GM21515 (cell line): Measurements from ENCODE around the gene ALKBH6.

Experiments
- ATAC-seq: cut with Tn5 transposase; IDR thresholded peaks from one replicate; pipeline ENCODE4 v1.9.1; 2021; ENCODE audit not compliant: unreplicated experiment

ALKBH6 gene

DNA sequence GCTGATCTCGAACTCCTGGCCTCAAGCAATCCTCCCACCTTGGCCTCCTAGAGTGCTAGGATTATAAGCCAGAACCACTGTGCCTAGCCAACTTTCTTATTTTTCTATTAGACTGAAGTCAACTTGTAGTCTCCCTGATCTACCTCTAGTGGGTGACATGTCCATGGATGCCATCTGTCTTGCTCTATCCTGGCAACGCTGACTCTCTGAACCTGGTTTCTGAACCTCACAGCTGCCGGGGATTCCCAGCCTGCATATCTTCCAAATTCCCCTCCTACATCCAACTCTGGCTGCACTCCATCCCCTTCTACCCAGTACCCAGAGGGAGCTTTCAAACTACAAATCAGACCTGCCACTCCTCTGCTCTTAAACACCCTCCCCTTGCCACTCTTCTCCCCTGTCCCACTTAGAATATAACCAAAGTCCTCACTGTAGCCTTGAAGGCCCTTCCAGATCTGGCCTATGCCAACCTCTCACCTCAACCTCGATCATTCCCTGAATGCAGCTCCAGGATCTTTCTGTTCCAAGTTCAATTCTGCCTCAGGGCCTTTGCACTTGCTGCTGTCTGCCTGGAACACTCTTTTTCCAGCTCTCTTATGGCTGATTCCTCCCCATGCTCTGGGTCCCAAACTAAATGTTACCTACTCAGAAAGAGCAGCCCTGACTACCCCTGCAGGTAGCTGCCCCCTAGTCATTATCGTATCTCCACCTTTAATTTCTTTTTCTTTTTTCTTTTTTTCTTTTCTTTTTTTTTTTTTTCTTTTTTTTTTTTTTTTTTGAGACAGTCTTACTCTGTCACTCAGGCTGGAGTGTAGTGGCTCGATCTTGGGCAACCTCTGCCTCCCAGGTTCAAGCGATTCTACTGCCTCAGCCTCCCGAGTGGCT lies 16.5 kb upstream of the ALKBH6 start:
- ATAC-seq, result no peak

GRCh38 chr19:36028313-36029041 lies 14.5 kb upstream of the ALKBH6 start:
- no peak for ATAC-seq

GRCh38 chr19:36027696-36028095 lies 13.7 kb upstream of the ALKBH6 start:
- ATAC-seq, result no peak

DNA sequence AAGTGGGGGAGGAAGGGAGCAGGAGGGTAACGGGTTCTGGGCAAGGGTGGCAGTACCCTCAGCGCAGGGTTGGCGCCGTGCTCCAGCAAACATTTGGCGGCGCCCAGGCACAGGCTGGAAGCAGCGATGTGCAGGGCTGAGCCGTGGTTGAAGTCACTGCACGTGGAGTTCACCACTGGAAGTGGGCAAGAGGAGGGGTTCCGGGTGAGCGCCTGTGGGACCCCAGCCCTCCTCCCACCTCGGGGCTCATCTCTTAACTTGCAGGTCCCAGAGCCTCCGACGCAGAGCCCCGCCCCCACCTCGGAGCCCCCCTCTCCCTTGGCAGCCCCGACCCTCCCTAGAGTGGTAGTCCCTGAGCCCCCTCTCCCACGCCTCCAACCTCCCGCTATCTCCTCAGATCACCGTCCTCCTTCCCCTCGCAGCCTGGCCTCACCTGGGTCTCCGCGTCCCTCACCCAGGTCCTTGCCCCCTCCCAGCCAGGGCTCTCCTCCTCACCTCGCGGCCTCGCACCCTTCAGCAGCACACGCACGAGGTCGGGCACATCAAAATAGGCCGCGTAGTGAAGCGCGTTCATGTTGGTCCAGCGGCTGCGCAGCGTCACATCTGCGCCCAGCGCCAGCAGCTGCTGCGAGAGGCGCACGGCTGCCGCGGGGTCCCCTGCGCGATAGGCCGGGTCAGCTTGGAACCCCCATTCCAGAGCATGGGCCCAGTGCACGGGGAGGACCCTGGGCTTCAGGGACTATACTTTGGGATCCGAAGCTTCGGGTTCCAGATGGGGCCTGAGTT lies 12.3 kb upstream of the ALKBH6 start:
- no peak for ATAC-seq

DNA sequence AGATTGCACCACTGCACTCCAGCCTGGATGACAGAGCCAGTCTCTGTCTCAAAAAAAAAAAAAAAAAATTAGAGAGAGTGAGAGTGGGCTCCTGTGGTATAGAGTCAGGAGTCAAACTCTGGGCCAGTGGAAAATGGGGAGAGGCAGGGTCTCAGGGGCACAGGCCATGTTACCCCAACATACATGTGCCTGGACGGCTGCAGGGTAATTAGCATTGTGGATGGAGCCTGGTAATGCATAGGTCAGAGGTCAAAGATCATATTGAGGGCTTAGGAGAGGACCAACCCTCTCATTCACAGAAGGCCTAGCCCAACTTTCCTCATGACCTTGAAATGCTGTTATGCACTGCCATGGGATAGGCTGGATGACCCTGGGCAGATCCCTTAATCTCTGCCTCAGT lies 11.5 kb upstream of the ALKBH6 start:
- ATAC-seq, result no peak

DNA sequence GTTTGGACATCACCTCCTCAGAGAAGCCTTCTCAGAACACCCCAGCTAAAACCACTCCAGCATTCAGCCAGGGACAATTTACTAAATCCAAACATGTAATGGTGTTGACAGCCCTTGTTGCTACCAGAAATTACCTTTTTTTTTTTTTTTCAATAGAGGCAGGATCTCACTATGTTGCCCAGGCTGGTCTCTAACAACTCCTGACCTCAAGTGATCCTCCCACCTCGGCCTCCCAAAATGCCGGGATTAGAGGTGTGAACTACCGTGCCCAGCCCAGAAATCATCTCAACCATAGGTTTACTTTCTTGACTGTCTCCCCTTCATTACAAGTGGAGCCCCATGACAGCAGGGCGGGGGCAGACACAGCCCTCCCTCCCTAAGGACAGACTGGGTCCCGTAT lies 9.4 kb upstream of the ALKBH6 start:
- no peak for ATAC-seq

GRCh38 chr19:36019061-36019670 lies 5.2 kb upstream of the ALKBH6 start:
- ATAC-seq, result no peak

- ATAC-seq, result no peak
Measured at GRCh38 chr19:36013280-36014011, 567 bp downstream of the ALKBH6 start.

- ATAC-seq, result no peak
Measured at GRCh38 chr19:36010402-36010801, 3.6 kb downstream of the ALKBH6 start.

- no peak for ATAC-seq
Measured at GRCh38 chr19:36009633-36010379, 4.2 kb downstream of the ALKBH6 start.

GRCh38 chr19:36009220-36009619 lies 4.8 kb downstream of the ALKBH6 start:
- no peak for ATAC-seq

DNA sequence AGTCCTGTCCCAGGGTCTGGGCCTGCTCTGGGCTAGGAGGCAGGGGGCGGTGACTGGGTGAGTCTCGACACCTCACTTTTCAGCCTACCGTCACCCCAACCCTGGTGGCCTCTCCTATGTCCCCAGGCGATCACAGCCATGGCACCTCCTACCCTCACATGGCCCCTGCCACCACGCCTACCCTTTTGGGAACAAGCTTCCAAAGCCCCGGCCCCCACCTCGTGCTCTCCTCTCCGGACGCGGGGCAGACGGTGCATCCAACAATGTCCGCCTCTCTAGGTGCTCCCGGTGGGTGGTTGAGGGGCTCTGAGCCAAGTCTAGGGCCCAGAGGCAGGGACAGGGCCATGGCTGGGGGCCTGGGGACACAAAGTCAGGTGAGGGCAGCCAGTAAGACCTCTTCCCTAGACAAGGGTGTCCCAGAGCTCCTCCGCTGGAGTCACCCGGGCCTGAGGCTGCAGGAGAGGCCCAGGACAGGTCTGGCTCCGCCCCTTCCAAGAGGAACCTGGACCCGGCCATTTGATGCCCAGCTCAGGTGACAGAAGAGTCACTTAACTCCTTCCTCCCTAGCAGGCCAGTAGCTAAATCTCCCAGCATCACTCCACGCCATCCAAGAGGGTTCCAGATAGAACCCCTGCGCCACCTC lies 5.6 kb downstream of the ALKBH6 start, which contains the start of gene SYNE4:
TSS of gene SYNE4 (minus strand) at position 478 of the 643 bp plus-strand sequence. CDS start at position 346, 132 bp downstream.
- no peak for ATAC-seq

- ATAC-seq, result no peak
Measured at GRCh38 chr19:36006955-36007354, 7.1 kb downstream of the ALKBH6 start.

DNA sequence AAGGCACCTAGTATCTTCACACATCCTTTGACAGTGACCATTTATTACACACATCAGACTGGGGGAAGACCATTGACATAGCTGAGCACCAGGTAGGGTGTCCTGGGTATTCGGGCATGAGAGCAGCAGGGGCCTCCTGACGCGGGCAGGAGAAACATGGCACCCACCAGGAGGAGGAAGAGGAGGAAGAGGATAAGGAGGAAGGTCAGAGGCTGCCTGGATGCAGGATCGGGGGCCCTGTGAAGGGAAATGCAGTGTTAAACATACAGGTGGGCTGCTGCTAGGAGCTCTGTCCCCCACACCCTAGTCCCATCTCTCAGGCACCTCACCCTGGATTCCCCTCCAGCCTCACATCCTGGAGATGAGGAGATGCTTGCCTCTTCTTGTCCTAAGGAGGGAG lies 10.7 kb downstream of the ALKBH6 start:
- ATAC-seq, result no peak

DNA sequence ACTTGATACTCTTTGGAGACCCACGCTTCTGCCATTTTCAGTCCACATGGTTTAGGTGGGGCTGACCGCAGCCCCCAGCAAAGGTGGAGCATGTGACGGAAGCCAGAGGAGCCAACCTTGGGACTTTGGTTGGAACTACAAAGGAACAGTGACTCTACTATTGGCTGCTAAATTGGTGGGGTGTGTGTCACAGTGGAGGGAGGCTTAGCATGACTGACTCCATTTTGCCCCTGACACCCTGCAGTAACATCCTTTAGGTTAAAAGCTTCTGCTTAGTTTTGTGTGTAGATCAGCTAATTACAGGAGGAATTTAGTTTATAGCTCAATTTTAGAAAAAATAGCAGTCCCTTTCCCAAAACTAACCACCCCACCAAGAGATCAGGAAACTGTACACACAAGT lies 12.4 kb downstream of the ALKBH6 start:
- ATAC-seq, result no peak

- no peak for ATAC-seq
Measured at GRCh38 chr19:35996777-35997176, 17.2 kb downstream of the ALKBH6 start.

DNA sequence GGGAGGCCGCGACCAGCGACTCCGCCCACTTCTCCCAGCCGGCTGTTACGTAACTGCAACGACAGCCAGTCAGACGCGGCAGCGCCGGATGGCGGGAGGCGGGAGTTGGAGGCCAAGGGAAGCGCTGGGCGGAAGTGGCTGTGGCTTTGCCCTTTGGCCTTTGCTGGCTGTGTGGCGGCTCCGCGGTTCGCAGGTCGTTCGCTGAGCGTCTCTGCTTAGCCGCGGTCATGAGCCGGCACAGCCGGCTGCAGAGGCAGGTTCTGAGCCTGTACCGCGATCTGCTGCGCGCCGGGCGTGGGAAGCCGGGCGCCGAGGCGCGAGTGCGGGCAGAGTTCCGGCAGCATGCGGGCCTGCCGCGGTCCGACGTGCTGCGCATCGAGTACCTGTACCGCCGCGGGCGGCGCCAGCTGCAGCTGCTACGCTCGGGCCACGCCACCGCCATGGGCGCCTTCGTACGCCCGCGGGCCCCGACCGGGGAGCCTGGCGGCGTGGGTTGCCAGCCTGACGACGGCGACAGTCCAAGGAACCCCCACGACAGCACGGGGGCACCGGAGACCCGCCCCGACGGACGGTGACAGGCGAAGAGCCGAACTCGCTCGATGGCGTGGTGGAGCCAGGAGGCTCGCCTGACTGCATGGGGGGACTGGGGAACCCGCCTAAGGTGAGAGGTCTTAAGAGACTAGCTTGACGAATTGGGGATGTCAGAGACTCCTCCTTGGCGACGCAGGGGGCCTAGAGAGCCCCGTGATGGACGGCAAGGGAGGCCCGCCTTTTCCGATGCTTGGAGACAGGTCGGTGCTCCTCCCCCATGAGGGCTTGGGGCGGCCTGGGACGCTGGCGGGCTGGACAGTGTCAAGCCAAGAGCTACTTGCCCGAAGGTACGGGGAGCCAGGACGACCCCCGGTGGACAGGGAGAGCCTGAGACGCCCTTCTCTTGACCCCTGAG lies 18.7 kb downstream of the ALKBH6 start, which contains the start of gene SDHAF1:
TSS of gene SDHAF1 (plus strand) at position 141 of the 946 bp plus-strand sequence. CDS start at position 228, 87 bp downstream.
- ATAC-seq, result peak; percentile 80
